ENCODE data around the gene CYP24A1.

DNA sequence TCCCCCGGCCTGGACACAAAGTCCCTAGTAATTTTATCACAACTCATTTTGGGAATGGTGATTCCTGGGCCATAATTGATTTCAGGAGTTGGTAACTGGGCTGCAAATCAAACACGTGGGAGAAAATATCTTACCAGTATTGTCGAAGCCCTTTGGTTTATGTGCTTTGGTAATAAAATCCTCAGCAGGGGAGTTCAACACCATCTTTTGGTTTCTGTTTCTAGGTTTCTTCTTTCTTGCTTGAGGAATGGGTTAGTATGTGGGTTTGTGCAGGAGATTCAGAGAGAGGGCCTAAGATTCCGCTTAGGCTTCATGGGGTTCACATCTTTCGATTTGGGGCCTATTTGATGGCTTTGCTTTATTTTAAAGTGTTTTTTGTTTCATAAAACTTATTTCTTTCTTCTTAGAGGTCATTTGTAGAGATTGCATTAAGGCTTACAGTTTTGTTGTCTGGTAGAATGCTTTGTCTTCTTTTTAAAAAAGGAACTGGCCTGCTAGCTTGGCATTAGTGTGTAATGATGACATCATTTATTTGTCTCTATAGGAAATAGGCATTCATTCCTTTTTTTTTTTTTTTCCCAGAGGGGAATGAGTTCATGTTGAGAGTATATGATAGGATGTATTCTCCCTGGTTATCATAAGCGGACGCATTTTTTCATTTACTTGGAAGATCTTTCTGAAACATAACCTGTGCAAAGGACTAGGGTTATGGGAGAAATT is 45.8 kb downstream of the CYP24A1 start:
- TF ChIP-seq, protein P1, sequence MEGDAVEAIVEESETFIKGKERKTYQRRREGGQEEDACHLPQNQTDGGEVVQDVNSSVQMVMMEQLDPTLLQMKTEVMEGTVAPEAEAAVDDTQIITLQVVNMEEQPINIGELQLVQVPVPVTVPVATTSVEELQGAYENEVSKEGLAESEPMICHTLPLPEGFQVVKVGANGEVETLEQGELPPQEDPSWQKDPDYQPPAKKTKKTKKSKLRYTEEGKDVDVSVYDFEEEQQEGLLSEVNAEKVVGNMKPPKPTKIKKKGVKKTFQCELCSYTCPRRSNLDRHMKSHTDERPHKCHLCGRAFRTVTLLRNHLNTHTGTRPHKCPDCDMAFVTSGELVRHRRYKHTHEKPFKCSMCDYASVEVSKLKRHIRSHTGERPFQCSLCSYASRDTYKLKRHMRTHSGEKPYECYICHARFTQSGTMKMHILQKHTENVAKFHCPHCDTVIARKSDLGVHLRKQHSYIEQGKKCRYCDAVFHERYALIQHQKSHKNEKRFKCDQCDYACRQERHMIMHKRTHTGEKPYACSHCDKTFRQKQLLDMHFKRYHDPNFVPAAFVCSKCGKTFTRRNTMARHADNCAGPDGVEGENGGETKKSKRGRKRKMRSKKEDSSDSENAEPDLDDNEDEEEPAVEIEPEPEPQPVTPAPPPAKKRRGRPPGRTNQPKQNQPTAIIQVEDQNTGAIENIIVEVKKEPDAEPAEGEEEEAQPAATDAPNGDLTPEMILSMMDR (IDR thresholded peaks at IDR 0.05): no peak
- no peak for TF ChIP-seq POLR2A (IDR thresholded peaks at IDR 0.05)
